Endothelial cell of umbilical vein (primary cell): Measurements from ENCODE around the gene UPK3A. TPM values are rescaled to one million over a fixed set of nuclear protein-coding genes. Genes with fewer than 3 reads are reported as not detected.

Experiments used
- BruUV-seq: library from RNA; stranded (reverse); fragments of 400-500 nt; replicated peaks from 2 replicates; lab custom pipeline; 2021; lab: Mats Ljungman, UMichigan
- CTCF ChIA-PET: fragments of 300-600, 350-600 bp; sonication (Branson Sonifier 250); formaldehyde crosslinking; loops from one replicate; lab custom pipeline; 2021; ENCODE audit warnings: antibody characterized with exemption, inconsistent platforms; lab: Charles Lee
- POLR2A ChIA-PET: fragments of 300-600, 350-600 bp; sonication (Branson Sonifier 250); formaldehyde crosslinking; loops from one replicate; lab custom pipeline; 2021; ENCODE audit warnings: antibody characterized with exemption, inconsistent platforms; lab: Charles Lee
- DNase-seq: peaks from one replicate; pipeline ENCODE4 v3.0.0-alpha.2; 2011; ENCODE audit warnings: low read depth, low spot score
- FAIRE-seq: peaks from 2 replicates; lab custom pipeline; 2011; peaks lifted over from hg19 to GRCh38; lab: Jason Lieb, UNC
- H2AFZ ChIP-seq: 2 replicates; pipeline ENCODE4 v1.6.0; 2012; ENCODE audit warnings: low read depth, low read length, control low read depth, inconsistent platforms
- H3K27ac ChIP-seq: 2 replicates; pipeline ENCODE4 v1.5.1; 2011; ENCODE audit warnings: low read depth, mild to moderate bottlenecking, control low read depth, low read length, moderate library complexity; ENCODE audit not compliant: insufficient read depth
- H3K27me3 ChIP-seq, 2 experiments: 2 replicates each; pipeline versions ENCODE4 v1.6.0 to v1.6.1; 2011; ENCODE audit warnings: low read length in 2 of 2, mixed read lengths in 1 of 2; ENCODE audit not compliant: control insufficient read depth in 2 of 2, insufficient read depth in 2 of 2
- H3K36me3 ChIP-seq, 2 experiments: 2 replicates in 1 of 2; 3 replicates in 1 of 2; pipeline ENCODE4 v1.5.1; 2011; ENCODE audit warnings: low read length in 2 of 2, mild to moderate bottlenecking in 1 of 2, moderate library complexity in 1 of 2; ENCODE audit not compliant: control insufficient read depth in 2 of 2, insufficient read depth in 2 of 2; ENCODE audit errors: extremely low read depth in 1 of 2
- H3K4me1 ChIP-seq: 3 replicates; pipeline ENCODE4 v1.5.1; 2011; ENCODE audit warnings: mild to moderate bottlenecking, low read length; ENCODE audit not compliant: control insufficient read depth, insufficient read depth; ENCODE audit errors: extremely low read depth
- H3K4me2 ChIP-seq: 2 replicates; pipeline ENCODE4 v1.6.1; 2011; ENCODE audit warnings: low read length, control low read depth, mixed read lengths; ENCODE audit not compliant: insufficient read depth
- H3K4me3 ChIP-seq, 3 experiments: fragments of 200-600 bp in 1 of 3; sonication (generic), shearing (Covaris generic) in 1 of 3; replicated peaks in 1 of 3; 2 replicates each; pipeline ENCODE4 v1.5.1; 2011 to 2016; ENCODE audit warnings: control low read depth in 3 of 3, low read length in 3 of 3, mild to moderate bottlenecking in 2 of 3, inconsistent platforms in 1 of 3, low read depth in 1 of 3, moderate library complexity in 1 of 3; ENCODE audit not compliant: insufficient read depth in 1 of 3
- H3K79me2 ChIP-seq: 2 replicates; pipeline ENCODE4 v1.6.0; 2012; ENCODE audit warnings: low read length, inconsistent platforms; ENCODE audit not compliant: control insufficient read depth, insufficient read depth
- H3K9ac ChIP-seq: replicated peaks from 2 replicates; pipeline ENCODE3; 2011; ENCODE audit warnings: low read length, control low read depth; ENCODE audit not compliant: insufficient read depth; ENCODE audit errors: extremely low read depth
- H3K9me1 ChIP-seq: replicated peaks from 3 replicates; pipeline ENCODE4 v1.6.0; 2011; ENCODE audit warnings: mild to moderate bottlenecking, low read length; ENCODE audit not compliant: control insufficient read depth, insufficient read depth; ENCODE audit errors: extremely low read depth
- H3K9me3 ChIP-seq: replicated peaks from 2 replicates; pipeline ENCODE4 v1.5.1; 2012; ENCODE audit warnings: low read length, inconsistent platforms; ENCODE audit not compliant: control insufficient read depth, insufficient read depth
- H4K20me1 ChIP-seq: replicated peaks from 2 replicates; pipeline ENCODE3; 2011; ENCODE audit warnings: mild to moderate bottlenecking, low read length; ENCODE audit not compliant: control insufficient read depth, insufficient read depth; ENCODE audit errors: extremely low read depth
- CTCF ChIP-seq, 2 donors: IDR thresholded peaks; 1 replicate in 1 of 2; 2 replicates in 1 of 2; pipeline ENCODE4 v1.5.1; 2011; ENCODE audit warnings: low read length in 2 of 2, mild to moderate bottlenecking in 2 of 2, moderate library complexity in 2 of 2, control low read depth in 1 of 2, inconsistent platforms in 1 of 2, low read depth in 1 of 2; ENCODE audit not compliant: insufficient read depth in 1 of 2; ENCODE audit errors: extremely low read depth in 1 of 2
- EZH2 ChIP-seq: IDR thresholded peaks from 2 replicates; pipeline ENCODE4 v1.6.1; 2012; ENCODE audit warnings: borderline replicate concordance, low read depth, mild to moderate bottlenecking, moderate library complexity, low read length, inconsistent platforms; ENCODE audit not compliant: severe bottlenecking
- FOS ChIP-seq: IDR thresholded peaks from 2 replicates; pipeline ENCODE4 v1.6.1; 2011; ENCODE audit warnings: mild to moderate bottlenecking, low read length, moderate library complexity, borderline replicate concordance; ENCODE audit not compliant: insufficient read depth
- GATA2 ChIP-seq: IDR thresholded peaks from 2 replicates; pipeline ENCODE4 v1.7.0; 2011; ENCODE audit warnings: low read depth, mild to moderate bottlenecking, moderate library complexity, mixed read lengths, low read length; ENCODE audit not compliant: insufficient read length, insufficient read depth
- JUN ChIP-seq: IDR thresholded peaks from 2 replicates; pipeline ENCODE4 v1.6.1; 2011; ENCODE audit warnings: borderline replicate concordance, low read depth; ENCODE audit not compliant: insufficient read length, insufficient read depth
- MAX ChIP-seq: IDR thresholded peaks from 2 replicates; pipeline ENCODE4 v1.6.1; 2011; ENCODE audit not compliant: insufficient read depth, insufficient read length
- MYC ChIP-seq: IDR thresholded peaks from one replicate; pipeline ENCODE4 v1.6.1; 2011; ENCODE audit warnings: mild to moderate bottlenecking, low read depth, low read length
- POLR2A ChIP-seq: IDR thresholded peaks from 2 replicates; pipeline ENCODE4 v1.6.1; 2012; ENCODE audit warnings: low read depth, mild to moderate bottlenecking, control low read depth, low read length
- POLR2AphosphoS5 ChIP-seq: IDR thresholded peaks from 2 replicates; pipeline ENCODE4 v1.6.1; 2012; ENCODE audit warnings: low read depth, mild to moderate bottlenecking, control low read depth, low read length, moderate library complexity; ENCODE audit not compliant: insufficient read depth
- dilution Hi-C: fragments of 300-500 bp; cut with MboI; formaldehyde crosslinking; loops from one replicate; pipeline ENCODE4 v1.15.0; 2019; ENCODE audit warnings: low sequenced_read_pairs; ENCODE audit not compliant: extremely low pct_ligation_motif_present
- intact Hi-C: fragments of 100-400 bp; cut with micrococcal nuclease; formaldehyde crosslinking; loops from one replicate; pipeline ENCODE4 v1.10.0; 2022
- polyA plus RNA-seq, 4 experiments: library from polyadenylated mRNA; depleted of rRNA in 3 of 4; stranded (reverse) in 3 of 4; unstranded in 1 of 4; fragments of >200 nt; gene quantifications; 2 replicates each; pipeline versions ENCODE4 v1.2.1 to v1.2.3, GENCODE V29; 2011 to 2012; ENCODE audit warnings: missing spikeins in 1 of 4
- total RNA-seq: library from RNA; stranded (reverse); gene quantifications from 2 replicates; pipeline ENCODE4 v1.2.3, GENCODE V29; 2021

UPK3A gene
- total and polyA plus RNA-seq, 2 donors (not counting 3 experiments of a cell fraction or from before 2014, with no cell fraction given), result not detected

- POLR2A ChIA-PET, result interaction anchor here (0.7 to 1.4 kb wide), 2 partner anchors 11 to 17 kb away, joined by 3 to 4 read pairs; no protein-coding TSS in a partner anchor
Observed at GRCh38 chr22:45317551-45318167, 32.9 kb downstream of the UPK3A start.

More at GRCh38 chr22:45317551-45318167, 32.9 kb downstream of the UPK3A start:
- no peaks in the 10 kb centered on the region for H3K9me3 ChIP-seq
- H3K4me2 ChIP-seq, result peak overlapping the region; percentile 80
- BruUV-seq, result TSS peak; percentile 95
- peak overlapping the region; percentile 17 for H2AFZ ChIP-seq
- dilution Hi-C loops (no loop called here), intact Hi-C loops (loop anchor here (1.0 to 10.0 kb wide), 7 partner anchors 8 to 1293 kb away; partner anchors contain the start of genes FAM118A, PARVB, RIBC2 and SMC1B)
- FAIRE-seq (peak; percentile 75), DNase-seq (peak; percentile 91)
- no peak for TF ChIP-seq POLR2AphosphoS5
- no peak for TF ChIP-seq POLR2A
- no peak for TF ChIP-seq MYC
- peak; percentile 29 for TF ChIP-seq MAX
- peak; percentile 62 to 83 for TF ChIP-seq CTCF (IDR thresholded peaks at IDR 0.05; ENCODE audit: extremely low read depth in 1 of 2, insufficient read depth in 1 of 2, low read depth in 1 of 2, low read length in 2 of 2)
- no peak for TF ChIP-seq EZH2
- no peak for TF ChIP-seq GATA2
- TF ChIP-seq JUN, result no peak
- no peak for TF ChIP-seq FOS
- peaks cover 33% of the 10 kb centered on the region for H3K4me1 ChIP-seq
- H3K36me3 ChIP-seq, result peaks cover 4 to 5% of the 10 kb centered on the region in 2 experiments
- peak overlapping the region in 1 of 3 experiments; percentile 44 for H3K4me3 ChIP-seq
- H3K27me3 ChIP-seq, result no peaks in the 10 kb centered on the region
- H3K9ac ChIP-seq, result peak overlapping the region; percentile 96
- peaks cover 60% of the 10 kb centered on the region for H3K79me2 ChIP-seq
- peak overlapping the region; percentile 99 for H3K27ac ChIP-seq
- no peaks in the 10 kb centered on the region for H3K9me1 ChIP-seq
- CTCF ChIA-PET, result interaction anchor here (0.7 to 2.6 kb wide), 20 partner anchors 9 to 235 kb away, joined by 3 to 22 read pairs (median 4); partner anchors contain the start of genes RIBC2 and SMC1B
- H4K20me1 ChIP-seq, result no peaks in the 10 kb centered on the region
